Measurements from ENCODE around the gene PRG3.

PRG3 gene

GRCh38 chr11:57377107-57377506, 3.8 kb downstream of the PRG3 start:
- peaks cover 16% of the 10 kb centered on the region for H3K4me1 ChIP-seq (ENCODE audit: low read length)
- H3K36me3 ChIP-seq (replicated peaks; ENCODE audit: low read depth, low read length), result no peaks in the 10 kb centered on the region
- H4K20me1 ChIP-seq (ENCODE audit: insufficient read depth, low read length), result no peaks in the 10 kb centered on the region
- no peaks in the 10 kb centered on the region for H3K9me3 ChIP-seq (ENCODE audit: insufficient read depth, low read length)
- no peak overlapping the region for H3K4me2 ChIP-seq (ENCODE audit: low read length)
- H3K27me3 ChIP-seq (ENCODE audit: low read depth, low read length), result peaks cover 26% of the 10 kb centered on the region
- H3K79me2 ChIP-seq (ENCODE audit: low read length), result no peaks in the 10 kb centered on the region
- H2AFZ ChIP-seq (ENCODE audit: low read depth, low read length), result no peak overlapping the region
- TF ChIP-seq EZH2phosphoT487 (IDR thresholded peaks at IDR 0.05; ENCODE audit: low read depth) (no peak), CTCF (IDR thresholded peaks at IDR 0.05; ENCODE audit: low read depth, low read length) (no peak)
- no peak overlapping the region for H3K27ac ChIP-seq (ENCODE audit: low read length)
- H3K4me3 ChIP-seq (ENCODE audit: low read length), result no peak overlapping the region
- no peak overlapping the region for H3K9ac ChIP-seq (ENCODE audit: low read length)

GRCh38 chr11:57376095-57377090, 4.6 kb downstream of the PRG3 start:
- Histone ChIP-seq H3K79me2 (ENCODE audit: low read length) (no peaks in the 10 kb centered on the region), H3K4me1 (ENCODE audit: low read length) (peaks cover 23% of the 10 kb centered on the region), H3K4me2 (ENCODE audit: low read length) (no peak overlapping the region), H4K20me1 (ENCODE audit: insufficient read depth, low read length) (no peaks in the 10 kb centered on the region), H3K4me3 (ENCODE audit: low read length) (no peak overlapping the region), H2AFZ (ENCODE audit: low read depth, low read length) (no peak overlapping the region), H3K9me3 (ENCODE audit: insufficient read depth, low read length) (no peaks in the 10 kb centered on the region), H3K9ac (ENCODE audit: low read length) (no peak overlapping the region), H3K36me3 (replicated peaks; ENCODE audit: low read depth, low read length) (no peaks in the 10 kb centered on the region), H3K27ac (ENCODE audit: low read length) (no peak overlapping the region), H3K27me3 (ENCODE audit: low read depth, low read length) (peaks cover 26% of the 10 kb centered on the region)
- TF ChIP-seq EZH2phosphoT487 (IDR thresholded peaks at IDR 0.05; ENCODE audit: low read depth) (no peak), CTCF (IDR thresholded peaks at IDR 0.05; ENCODE audit: low read depth, low read length) (no peak)

GRCh38 chr11:57375490-57375889, 5.5 kb downstream of the PRG3 start:
- peaks cover 29% of the 10 kb centered on the region for H3K4me1 ChIP-seq (ENCODE audit: low read length)
- H3K9ac ChIP-seq (ENCODE audit: low read length), result no peak overlapping the region
- no peaks in the 10 kb centered on the region for H3K9me3 ChIP-seq (ENCODE audit: insufficient read depth, low read length)
- H3K4me2 ChIP-seq (ENCODE audit: low read length), result no peak overlapping the region
- no peaks in the 10 kb centered on the region for H3K79me2 ChIP-seq (ENCODE audit: low read length)
- H2AFZ ChIP-seq (ENCODE audit: low read depth, low read length), result no peak overlapping the region
- no peaks in the 10 kb centered on the region for H4K20me1 ChIP-seq (ENCODE audit: insufficient read depth, low read length)
- H3K27me3 ChIP-seq (ENCODE audit: low read depth, low read length), result peaks cover 26% of the 10 kb centered on the region
- H3K4me3 ChIP-seq (ENCODE audit: low read length), result no peak overlapping the region
- no peaks in the 10 kb centered on the region for H3K36me3 ChIP-seq (replicated peaks; ENCODE audit: low read depth, low read length)
- no peak overlapping the region for H3K27ac ChIP-seq (ENCODE audit: low read length)
- TF ChIP-seq CTCF (IDR thresholded peaks at IDR 0.05; ENCODE audit: low read depth, low read length), result no peak
- no peak for TF ChIP-seq EZH2phosphoT487 (IDR thresholded peaks at IDR 0.05; ENCODE audit: low read depth)

GRCh38 chr11:57374966-57375365, 6.0 kb downstream of the PRG3 start:
- Histone ChIP-seq H3K9me3 (ENCODE audit: insufficient read depth, low read length) (no peaks in the 10 kb centered on the region), H3K4me3 (ENCODE audit: low read length) (no peak overlapping the region), H2AFZ (ENCODE audit: low read depth, low read length) (no peak overlapping the region), H3K4me2 (ENCODE audit: low read length) (no peak overlapping the region), H3K27ac (ENCODE audit: low read length) (no peak overlapping the region), H3K4me1 (ENCODE audit: low read length) (peaks cover 29% of the 10 kb centered on the region), H3K36me3 (replicated peaks; ENCODE audit: low read depth, low read length) (no peaks in the 10 kb centered on the region), H3K79me2 (ENCODE audit: low read length) (no peaks in the 10 kb centered on the region), H3K9ac (ENCODE audit: low read length) (no peak overlapping the region), H3K27me3 (ENCODE audit: low read depth, low read length) (peaks cover 26% of the 10 kb centered on the region), H4K20me1 (ENCODE audit: insufficient read depth, low read length) (no peaks in the 10 kb centered on the region)
- no peak for TF ChIP-seq EZH2phosphoT487 (IDR thresholded peaks at IDR 0.05; ENCODE audit: low read depth)
- TF ChIP-seq CTCF (IDR thresholded peaks at IDR 0.05; ENCODE audit: low read depth, low read length), result no peak
